Measurements from ENCODE around the gene EID2B. TPM values are rescaled to one million over a fixed set of nuclear protein-coding genes. Genes with fewer than 3 reads are reported as not detected.
A peak's percentile ranks its signal among the peaks of the same experiment; 100 is the strongest.

The EID2B gene
- total and polyA plus RNA-seq, 2 of the 13 experiments (the other 11 are each of a cell fraction or from before 2014, with no cell fraction given) = 2.5 to 3.7 TPM

- TF ChIP-seq ZNF121 (CRISPR knock-in tag; IDR thresholded peaks at IDR 0.05) (no peak; the same call in 1 of the 2 replicates), MTF2 (CRISPR knock-in tag; IDR thresholded peaks at IDR 0.05; ENCODE audit: borderline replicate concordance) (no peak), ESRRA (CRISPR knock-in tag; IDR thresholded peaks at IDR 0.05; ENCODE audit: low read depth) (peak; percentile 88), GATA4 (IDR thresholded peaks at IDR 0.05; ENCODE audit: borderline replicate concordance, low read depth) (no peak), JUND (CRISPR knock-in tag; IDR thresholded peaks at IDR 0.05) (0 out of 2 replicates have a peak, but pooled peaks have one; percentile 34), ZNF441 (CRISPR knock-in tag; IDR thresholded peaks at IDR 0.05; ENCODE audit: borderline replicate concordance) (peak; percentile 95), ZNF503 (CRISPR knock-in tag; IDR thresholded peaks at IDR 0.05) (peak; percentile 59; the same call in 1 of the 2 replicates), NFIB (CRISPR knock-in tag; IDR thresholded peaks at IDR 0.05; ENCODE audit: borderline replicate concordance) (peak; percentile 94), KLF16 (CRISPR knock-in tag; IDR thresholded peaks at IDR 0.05) (peak; percentile 65 to 72; a peak in 1 of 4 replicates), ZNF367 (CRISPR knock-in tag; IDR thresholded peaks at IDR 0.05; ENCODE audit: borderline replicate concordance) (peak; percentile 97; the same call in 1 of the 2 replicates), PLRG1 (conservative IDR thresholded peaks at IDR 0.05) (no peak), THYN1 (CRISPR knock-in tag; IDR thresholded peaks at IDR 0.05; ENCODE audit: borderline replicate concordance, low read depth) (no peak), KDM1A (CRISPR knock-in tag; IDR thresholded peaks at IDR 0.05) (no peak), NFAT5 (CRISPR knock-in tag; IDR thresholded peaks at IDR 0.05) (peak; percentile 99), CSRNP2 (CRISPR knock-in tag; conservative IDR thresholded peaks at IDR 0.05; ENCODE audit: low read depth) (peak; percentile 85), TBX3 (IDR thresholded peaks at IDR 0.05; ENCODE audit: borderline replicate concordance) (no peak), KDM6A (CRISPR knock-in tag; IDR thresholded peaks at IDR 0.05; ENCODE audit: low read depth) (peak; percentile 22; the same call in 1 of the 2 replicates), CCDC6 (CRISPR knock-in tag; IDR thresholded peaks at IDR 0.05) (peak; percentile 100)
These were observed 29.8 kb downstream of the EID2B start (continued) for GRCh38 chr19:39502640-39503417.

Data from HepG2 (cell line).